Measurements from ENCODE around the gene CDHR4.

DNA sequence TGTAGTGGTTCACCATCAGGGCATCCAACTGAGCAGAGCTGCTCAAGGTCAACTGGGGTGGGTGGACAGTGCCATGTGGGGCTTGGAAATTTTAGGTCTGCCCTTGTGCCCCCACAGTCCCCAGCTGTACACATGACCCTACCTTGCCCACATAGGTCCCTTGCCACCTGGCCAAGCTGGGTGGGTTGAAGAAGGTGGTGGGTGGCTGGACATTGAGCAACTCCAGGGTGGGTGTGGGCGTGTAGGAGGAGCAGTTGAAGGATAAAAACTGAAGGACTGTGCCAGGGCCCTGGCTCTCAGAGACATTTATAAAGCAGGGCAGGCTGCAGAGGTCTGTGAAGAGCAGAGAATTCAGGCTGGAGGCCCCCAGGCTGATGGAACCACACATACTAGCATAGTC, 568 bp downstream of the CDHR4 start:
- no peak for TF ChIP-seq CTCF (IDR thresholded peaks at IDR 0.05)
- TF ChIP-seq POLR2A (IDR thresholded peaks at IDR 0.05), result no peak
